ENCODE results near the gene SELENON. TPM values are rescaled to one million over a fixed set of nuclear protein-coding genes. Genes with fewer than 3 reads are reported as not detected.

SELENON gene
- polyA plus RNA-seq, 3 donors, result 1.5 to 31.5 (median 3.5) TPM

DNA sequence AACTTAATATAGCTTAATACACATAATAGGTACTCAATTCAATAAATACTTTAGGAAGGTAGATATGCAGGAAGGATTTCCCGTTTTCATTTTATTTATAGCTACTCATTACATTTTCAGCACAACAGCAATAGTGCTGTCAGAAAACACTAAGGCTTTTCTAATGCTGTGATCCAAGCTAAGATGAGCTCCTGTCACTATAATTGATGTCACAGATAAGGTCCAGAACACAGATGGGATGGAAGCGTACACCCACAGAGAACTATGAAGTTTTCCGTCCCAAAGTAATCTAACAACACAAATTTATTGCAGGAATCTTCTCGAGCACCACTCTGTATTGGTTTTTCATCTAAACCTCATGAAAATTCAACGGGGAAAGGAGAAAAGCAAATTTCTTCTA lies 45.7 kb downstream of the SELENON start:
- Histone ChIP-seq H3K4me1 (ENCODE audit: control insufficient read depth in 1 of 2, insufficient read depth in 2 of 2, low read length in 2 of 2) (peaks cover 8 to 25% of the 10 kb centered on the region in 2 donors), H3K27ac (ENCODE audit: low read depth in 1 of 2, low read length in 2 of 2) (no peak overlapping the region), H3K79me2 (ENCODE audit: insufficient read depth, low read length) (peaks cover 57% of the 10 kb centered on the region), H2AFZ (ENCODE audit: insufficient read depth, low read depth, low read length, poor library complexity, severe bottlenecking) (no peak overlapping the region), H3K9ac (ENCODE audit: insufficient read depth, low read length, poor library complexity, severe bottlenecking) (no peak overlapping the region), H3K27me3 (ENCODE audit: control insufficient read depth in 2 of 2, insufficient read depth in 2 of 2, low read length in 2 of 2) (no peaks in the 10 kb centered on the region), H3K4me3 (replicated peaks in 1 of 3; ENCODE audit: low read depth in 2 of 3, low read length in 3 of 3) (no peak overlapping the region), H3K36me3 (replicated peaks in 1 of 2; ENCODE audit: control insufficient read depth in 1 of 2, insufficient read depth in 2 of 2, low read length in 2 of 2) (no peaks in the 10 kb centered on the region), H3K4me2 (replicated peaks; ENCODE audit: extremely low read depth, low read length, poor library complexity, severe bottlenecking) (no peak overlapping the region), H4K20me1 (ENCODE audit: insufficient read depth, low read length) (no peaks in the 10 kb centered on the region), H3K9me3 (replicated peaks in 1 of 2; ENCODE audit: control insufficient read depth in 1 of 2, insufficient read depth in 1 of 2, low read length in 2 of 2) (no peaks in the 10 kb centered on the region)
- WGBS (ENCODE audit: insufficient coverage), result 100% methylated on average over 2 of the region's 5 CpGs
- no peaks in the 10 kb centered on the region for H3K36me3 Mint-ChIP-seq
- intact Hi-C loops (cut with micrococcal nuclease), result no loop called here
- H3K4me3 Mint-ChIP-seq, result no peak overlapping the region
- H3K27me3 Mint-ChIP-seq (ENCODE audit: low read depth in 3 of 3), result no peaks in the 10 kb centered on the region
- H3K27ac Mint-ChIP-seq, result no peak overlapping the region
- DNase-seq, result no peak
- no peaks in the 10 kb centered on the region for H3K9me3 Mint-ChIP-seq
- TF ChIP-seq, protein P1, sequence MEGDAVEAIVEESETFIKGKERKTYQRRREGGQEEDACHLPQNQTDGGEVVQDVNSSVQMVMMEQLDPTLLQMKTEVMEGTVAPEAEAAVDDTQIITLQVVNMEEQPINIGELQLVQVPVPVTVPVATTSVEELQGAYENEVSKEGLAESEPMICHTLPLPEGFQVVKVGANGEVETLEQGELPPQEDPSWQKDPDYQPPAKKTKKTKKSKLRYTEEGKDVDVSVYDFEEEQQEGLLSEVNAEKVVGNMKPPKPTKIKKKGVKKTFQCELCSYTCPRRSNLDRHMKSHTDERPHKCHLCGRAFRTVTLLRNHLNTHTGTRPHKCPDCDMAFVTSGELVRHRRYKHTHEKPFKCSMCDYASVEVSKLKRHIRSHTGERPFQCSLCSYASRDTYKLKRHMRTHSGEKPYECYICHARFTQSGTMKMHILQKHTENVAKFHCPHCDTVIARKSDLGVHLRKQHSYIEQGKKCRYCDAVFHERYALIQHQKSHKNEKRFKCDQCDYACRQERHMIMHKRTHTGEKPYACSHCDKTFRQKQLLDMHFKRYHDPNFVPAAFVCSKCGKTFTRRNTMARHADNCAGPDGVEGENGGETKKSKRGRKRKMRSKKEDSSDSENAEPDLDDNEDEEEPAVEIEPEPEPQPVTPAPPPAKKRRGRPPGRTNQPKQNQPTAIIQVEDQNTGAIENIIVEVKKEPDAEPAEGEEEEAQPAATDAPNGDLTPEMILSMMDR (IDR thresholded peaks at IDR 0.05), result no peak
- peaks cover 23% of the 10 kb centered on the region for H3K4me1 Mint-ChIP-seq

DNA sequence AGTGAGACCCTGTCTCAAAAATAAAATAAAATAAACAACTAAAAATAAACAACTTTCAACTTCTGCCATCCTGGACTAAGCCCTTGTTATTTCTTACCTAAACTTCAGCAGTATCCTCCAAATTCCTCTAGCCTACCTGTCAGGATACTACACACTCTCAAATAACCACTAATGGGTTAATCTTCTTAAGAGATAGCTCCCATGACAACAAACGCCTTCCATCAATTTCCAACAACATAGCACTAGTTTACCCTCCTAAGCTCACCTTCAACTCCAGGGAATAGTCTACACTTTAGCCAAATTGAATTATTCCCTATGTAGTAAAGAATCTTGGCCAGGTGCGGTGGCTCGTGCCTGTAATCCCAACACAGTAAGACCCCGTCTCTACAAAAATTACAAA lies 47.9 kb downstream of the SELENON start:
- Histone ChIP-seq H3K4me3 (replicated peaks in 1 of 3; ENCODE audit: low read depth in 2 of 3, low read length in 3 of 3) (no peak overlapping the region), H3K4me2 (replicated peaks; ENCODE audit: extremely low read depth, low read length, poor library complexity, severe bottlenecking) (no peak overlapping the region), H3K9ac (ENCODE audit: insufficient read depth, low read length, poor library complexity, severe bottlenecking) (no peak overlapping the region), H3K36me3 (replicated peaks in 1 of 2; ENCODE audit: control insufficient read depth in 1 of 2, insufficient read depth in 2 of 2, low read length in 2 of 2) (no peaks in the 10 kb centered on the region), H3K79me2 (ENCODE audit: insufficient read depth, low read length) (peaks cover 53% of the 10 kb centered on the region), H3K27me3 (ENCODE audit: control insufficient read depth in 2 of 2, insufficient read depth in 2 of 2, low read length in 2 of 2) (no peaks in the 10 kb centered on the region), H2AFZ (ENCODE audit: insufficient read depth, low read depth, low read length, poor library complexity, severe bottlenecking) (no peak overlapping the region), H3K4me1 (ENCODE audit: control insufficient read depth in 1 of 2, insufficient read depth in 2 of 2, low read length in 2 of 2) (peaks cover 8 to 25% of the 10 kb centered on the region in 2 donors), H4K20me1 (ENCODE audit: insufficient read depth, low read length) (no peaks in the 10 kb centered on the region), H3K27ac (ENCODE audit: low read depth in 1 of 2, low read length in 2 of 2) (no peak overlapping the region), H3K9me3 (replicated peaks in 1 of 2; ENCODE audit: control insufficient read depth in 1 of 2, insufficient read depth in 1 of 2, low read length in 2 of 2) (no peaks in the 10 kb centered on the region)
- Mint-ChIP-seq H3K36me3 (no peaks in the 10 kb centered on the region), H3K4me3 (no peak overlapping the region), H3K27me3 (ENCODE audit: low read depth in 3 of 3) (peaks cover 0 to 2% (median 1%) of the 10 kb centered on the region in 3 donors), H3K27ac (no peak overlapping the region), H3K9me3 (no peaks in the 10 kb centered on the region), H3K4me1 (peaks cover 23% of the 10 kb centered on the region)
- intact Hi-C loops (cut with micrococcal nuclease), result no loop called here
- TF ChIP-seq, protein P1 (IDR thresholded peaks at IDR 0.05), result no peak
- WGBS (ENCODE audit: insufficient coverage), result 93% methylated on average over 2 of the region's 4 CpGs
- no peak for DNase-seq
